GM23248 (cell line): ENCODE data around the gene HOMEZ. TPM values are rescaled to one million over a fixed set of nuclear protein-coding genes. Genes with fewer than 3 reads are reported as not detected.
"Not testable (repeated sequence)": the region's sequence is repeated elsewhere in the genome, so short reads cannot be mapped to it uniquely, and the experiment has no call there.

Source experiments
- DNase-seq: peaks from one replicate; pipeline ENCODE4 v3.0.0-alpha.2; 2015
- H2AFZ ChIP-seq: fragments of 200-600 bp; sonication (generic); 2 replicates; pipeline ENCODE4 v1.6.1; 2016; ENCODE audit warnings: antibody characterized with exemption
- H3F3A ChIP-seq: fragments of 200-600 bp; sonication (generic); 2 replicates; pipeline ENCODE4 v1.6.1; 2016; ENCODE audit warnings: mild to moderate bottlenecking, antibody characterized with exemption, mixed run types; ENCODE audit not compliant: insufficient read depth
- H3K27ac ChIP-seq: fragments of 200-600 bp; sonication (generic); 2 replicates; pipeline ENCODE4 v1.5.1; 2016; ENCODE audit warnings: mild to moderate bottlenecking
- H3K27me3 ChIP-seq: fragments of 200-600 bp; sonication (generic); replicated peaks from 2 replicates; pipeline ENCODE4 v1.6.1; 2016; ENCODE audit warnings: mild to moderate bottlenecking; ENCODE audit not compliant: insufficient read depth
- H3K36me3 ChIP-seq: fragments of 200-600 bp; sonication (generic); 2 replicates; pipeline ENCODE4 v1.6.1; 2016; ENCODE audit warnings: low read depth, mild to moderate bottlenecking
- H3K4me1 ChIP-seq: fragments of 200-600 bp; sonication (generic); 2 replicates; pipeline ENCODE4 v1.6.1; 2016; ENCODE audit warnings: mild to moderate bottlenecking; ENCODE audit not compliant: insufficient read depth
- H3K4me2 ChIP-seq: fragments of 200-600 bp; sonication (generic); one replicate; pipeline ENCODE4 v1.6.1; 2016; ENCODE audit warnings: mild to moderate bottlenecking; ENCODE audit not compliant: unreplicated experiment
- H3K4me3 ChIP-seq: fragments of 200-600 bp; sonication (generic); 2 replicates; pipeline ENCODE4 v1.5.1; 2016; ENCODE audit warnings: mild to moderate bottlenecking
- H3K79me2 ChIP-seq: fragments of 200-600 bp; sonication (generic); 2 replicates; pipeline ENCODE4 v1.6.1; 2016; ENCODE audit warnings: mild to moderate bottlenecking; ENCODE audit not compliant: insufficient read depth
- H3K9ac ChIP-seq: fragments of 200-600 bp; sonication (generic); 2 replicates; pipeline ENCODE4 v1.6.1; 2016; ENCODE audit warnings: mild to moderate bottlenecking
- H3K9me2 ChIP-seq: fragments of 200-600 bp; sonication (generic); 2 replicates; pipeline ENCODE4 v1.6.1; 2016; ENCODE audit warnings: mixed run types, mild to moderate bottlenecking, moderate library complexity; ENCODE audit not compliant: insufficient read depth
- H3K9me3 ChIP-seq: fragments of 200-600 bp; sonication (generic); one replicate; pipeline ENCODE4 v1.6.1; 2017; ENCODE audit warnings: low read depth
- H4K20me1 ChIP-seq: fragments of 200-600 bp; sonication (generic); 2 replicates; pipeline ENCODE4 v1.6.0; 2016; ENCODE audit not compliant: insufficient read depth
- EZH2 ChIP-seq: fragments of 200-600 bp; sonication (generic); IDR thresholded peaks from 2 replicates; pipeline ENCODE4 v1.6.1; 2018; ENCODE audit warnings: antibody characterized with exemption, mild to moderate bottlenecking; ENCODE audit not compliant: insufficient read depth, poor library complexity, severe bottlenecking
- EZH2phosphoT487 ChIP-seq: fragments of 200-600 bp; sonication (generic); IDR thresholded peaks from 2 replicates; pipeline ENCODE4 v1.6.1; 2018; ENCODE audit warnings: antibody characterized with exemption, moderate library complexity, mild to moderate bottlenecking, low read depth; ENCODE audit not compliant: insufficient read depth
- WGBS, 2 experiments: methylation state at CpG; one replicate each; pipeline ENCODE4 v1.1.6; 2015 to 2017; ENCODE audit warnings: low lambda C conversion rate in 2 of 2, low coverage in 1 of 2; ENCODE audit errors: missing lambda C conversion rate in 2 of 2; 5-methylcytosine and 5-hydroxymethylcytosine counted together
- in situ Hi-C: fragments of 300-500 bp; cut with MboI; formaldehyde crosslinking; loops from 2 replicates; pipeline ENCODE4 v1.15.0; 2020
- polyA plus RNA-seq: library from polyadenylated mRNA; unstranded; fragments of >200 nt; fragmentation: Nextera tagmentation; extraction: Ambion mirVana; gene quantifications from 2 replicates; pipeline ENCODE4 v1.2.1, GENCODE V29; 2016
- total RNA-seq: library from RNA; depleted of rRNA; stranded (reverse); fragments of >200 nt; shearing (Covaris generic); gene quantifications from 2 replicates; pipeline ENCODE4 v1.2.3, GENCODE V29; 2014

HOMEZ gene
- total and polyA plus RNA-seq, 2 experiments from 2014 or later: 5.8 to 7.6 TPM

DNA sequence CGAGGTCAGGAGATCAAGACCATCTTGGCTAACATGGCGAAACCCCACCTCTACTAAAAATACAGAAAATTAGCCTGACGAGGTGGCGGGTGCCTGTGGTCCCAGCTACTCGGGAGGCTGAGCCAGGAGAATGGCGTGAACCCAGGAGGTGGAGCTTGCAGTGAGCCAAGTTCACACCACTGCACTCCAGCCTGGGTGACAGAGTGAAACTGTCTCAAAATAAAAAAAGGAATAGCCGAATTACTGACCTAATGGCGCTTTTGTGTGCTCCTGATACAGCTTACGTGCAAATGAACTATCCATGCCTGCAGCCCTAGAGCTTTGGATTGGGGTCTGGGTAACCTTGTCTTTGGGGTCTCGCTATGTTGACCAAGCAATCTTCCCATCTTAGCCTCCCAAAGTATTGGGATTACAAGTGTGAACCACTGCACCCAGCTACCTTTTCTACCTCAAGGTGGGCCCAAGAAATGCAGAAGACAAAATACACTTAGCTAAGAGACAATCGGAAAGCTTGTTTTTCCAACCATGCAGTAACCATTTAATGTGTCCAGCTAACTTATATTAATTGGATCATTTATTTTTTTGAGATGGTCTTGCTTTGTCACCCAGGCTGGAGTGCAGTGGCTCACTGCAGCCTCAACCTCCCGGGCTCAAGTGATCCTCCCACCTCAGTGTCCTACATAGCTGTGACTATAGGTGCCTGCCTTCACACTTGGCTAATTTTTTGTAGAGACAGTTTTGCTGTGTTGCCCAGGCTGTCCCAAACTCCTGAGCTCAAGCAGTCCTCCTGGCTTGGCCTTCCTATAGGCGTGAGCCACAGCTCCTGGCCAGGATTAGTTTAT, 40.8 kb upstream of the HOMEZ start:
- no peak for DNase-seq
- Histone ChIP-seq H3K36me3 (peaks cover 28% of the 10 kb centered on the region), H3F3A (peaks cover 40% of the 10 kb centered on the region), H3K4me2 (no peak overlapping the region), H3K79me2 (peaks cover 31% of the 10 kb centered on the region), H2AFZ (no peak overlapping the region), H3K4me1 (peaks cover 8% of the 10 kb centered on the region), H3K9ac (no peak overlapping the region), H3K9me2 (no peaks in the 10 kb centered on the region), H3K27me3 (no peaks in the 10 kb centered on the region; the same call in 1 of the 2 replicates), H3K27ac (no peak overlapping the region), H3K4me3 (no peak overlapping the region), H3K9me3 (no peaks in the 10 kb centered on the region), H4K20me1 (no peaks in the 10 kb centered on the region)
- 54 to 55% methylated on average over 13 of the region's 13 CpGs for WGBS, 2 experiments
- in situ Hi-C loops: no loop called here
- TF ChIP-seq EZH2: no peak
- TF ChIP-seq EZH2phosphoT487: no peak

DNA sequence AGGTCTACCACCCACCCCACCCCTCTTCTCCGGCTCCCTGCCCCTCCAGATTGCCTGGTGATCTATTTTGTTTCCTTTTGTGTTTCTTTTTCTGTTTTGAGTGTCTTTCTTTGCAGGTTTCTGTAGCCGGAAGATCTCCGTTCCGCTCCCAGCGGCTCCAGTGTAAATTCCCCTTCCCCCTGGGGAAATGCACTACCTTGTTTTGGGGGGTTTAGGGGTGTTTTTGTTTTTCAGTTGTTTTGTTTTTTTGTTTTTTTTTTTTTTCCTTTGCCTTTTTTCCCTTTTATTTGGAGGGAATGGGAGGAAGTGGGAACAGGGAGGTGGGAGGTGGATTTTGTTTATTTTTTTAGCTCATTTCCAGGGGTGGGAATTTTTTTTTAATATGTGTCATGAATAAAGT, 39.8 kb upstream of the HOMEZ start:
- H3K27ac ChIP-seq, H3K9me2 ChIP-seq, H3K4me2 ChIP-seq, H2AFZ ChIP-seq, H3K9me3 ChIP-seq, H3K4me3 ChIP-seq, DNase-seq, H3K27me3 ChIP-seq, H3K9ac ChIP-seq, H3K4me1 ChIP-seq, in situ Hi-C loops, H4K20me1 ChIP-seq: not testable (repeated sequence)
- WGBS, 2 experiments: 98 to 99% methylated on average over 5 of the region's 5 CpGs
- H3K36me3 ChIP-seq: peaks cover 28% of the 10 kb centered on the region
- H3F3A ChIP-seq: peaks cover 40% of the 10 kb centered on the region
- peaks cover 31% of the 10 kb centered on the region for H3K79me2 ChIP-seq

- Histone ChIP-seq H3K27ac (no peak overlapping the region), H3F3A (peaks cover 47% of the 10 kb centered on the region), H3K27me3 (no peaks in the 10 kb centered on the region), H3K4me3 (no peak overlapping the region), H3K4me2 (no peak overlapping the region), H3K9me2 (no peaks in the 10 kb centered on the region), H3K36me3 (peaks cover 28% of the 10 kb centered on the region), H2AFZ (no peak overlapping the region), H3K9ac (no peak overlapping the region), H4K20me1 (no peaks in the 10 kb centered on the region), H3K9me3 (no peaks in the 10 kb centered on the region), H3K4me1 (peaks cover 8% of the 10 kb centered on the region), H3K79me2 (peaks cover 31% of the 10 kb centered on the region)
- in situ Hi-C loops: no loop called here
- TF ChIP-seq EZH2phosphoT487 (no peak), EZH2 (no peak)
- DNase-seq: no peak
- WGBS, 2 experiments: 85 to 89% methylated on average over 7 of the region's 7 CpGs
These were observed 39.1 kb upstream of the HOMEZ start for GRCh38 chr14:23324993-23325392.

DNA sequence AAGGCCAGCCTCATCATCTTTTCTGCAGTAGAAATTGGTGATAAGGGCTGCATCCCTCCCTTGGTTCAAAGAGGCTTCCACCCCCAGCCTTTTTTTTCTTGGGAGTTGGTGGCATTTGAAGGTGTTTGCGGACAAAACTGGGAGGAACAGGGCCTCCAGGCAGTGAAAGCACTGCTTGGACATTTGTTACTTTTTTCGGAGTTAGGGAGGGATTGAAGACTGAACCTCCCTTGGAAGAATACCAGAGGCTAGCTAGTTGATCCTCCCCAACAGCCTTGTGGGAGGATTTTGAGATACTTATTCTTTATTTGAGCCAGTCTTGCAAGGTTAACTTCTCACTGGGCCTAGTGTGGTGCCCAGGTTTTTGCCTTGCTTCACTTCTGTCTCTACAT, 38.5 kb upstream of the HOMEZ start:
- H3K79me2 ChIP-seq: peaks cover 31% of the 10 kb centered on the region
- in situ Hi-C loops: no loop called here
- H3K4me1 ChIP-seq: peaks cover 8% of the 10 kb centered on the region
- H4K20me1 ChIP-seq: no peaks in the 10 kb centered on the region
- H3K9me3 ChIP-seq: no peaks in the 10 kb centered on the region
- no peak for DNase-seq
- H3K4me3 ChIP-seq: no peak overlapping the region
- no peaks in the 10 kb centered on the region for H3K27me3 ChIP-seq
- H3K36me3 ChIP-seq: peaks cover 30% of the 10 kb centered on the region
- no peak for TF ChIP-seq EZH2
- TF ChIP-seq EZH2phosphoT487: no peak
- no peak overlapping the region for H3K4me2 ChIP-seq
- no peak overlapping the region for H3K9ac ChIP-seq
- H3F3A ChIP-seq: peaks cover 53% of the 10 kb centered on the region
- no peak overlapping the region for H3K27ac ChIP-seq
- no peak overlapping the region for H2AFZ ChIP-seq
- WGBS, 2 experiments: 65 to 66% methylated on average over 2 of the region's 2 CpGs
- no peaks in the 10 kb centered on the region for H3K9me2 ChIP-seq
